ENCODE measurements around the gene PPDPF.

PPDPF gene

GRCh38 chr20:63543131-63543530, 22.6 kb downstream of the PPDPF start:
- no peak for DNase-seq (ENCODE audit: low read depth)
- TF ChIP-seq, protein P1, sequence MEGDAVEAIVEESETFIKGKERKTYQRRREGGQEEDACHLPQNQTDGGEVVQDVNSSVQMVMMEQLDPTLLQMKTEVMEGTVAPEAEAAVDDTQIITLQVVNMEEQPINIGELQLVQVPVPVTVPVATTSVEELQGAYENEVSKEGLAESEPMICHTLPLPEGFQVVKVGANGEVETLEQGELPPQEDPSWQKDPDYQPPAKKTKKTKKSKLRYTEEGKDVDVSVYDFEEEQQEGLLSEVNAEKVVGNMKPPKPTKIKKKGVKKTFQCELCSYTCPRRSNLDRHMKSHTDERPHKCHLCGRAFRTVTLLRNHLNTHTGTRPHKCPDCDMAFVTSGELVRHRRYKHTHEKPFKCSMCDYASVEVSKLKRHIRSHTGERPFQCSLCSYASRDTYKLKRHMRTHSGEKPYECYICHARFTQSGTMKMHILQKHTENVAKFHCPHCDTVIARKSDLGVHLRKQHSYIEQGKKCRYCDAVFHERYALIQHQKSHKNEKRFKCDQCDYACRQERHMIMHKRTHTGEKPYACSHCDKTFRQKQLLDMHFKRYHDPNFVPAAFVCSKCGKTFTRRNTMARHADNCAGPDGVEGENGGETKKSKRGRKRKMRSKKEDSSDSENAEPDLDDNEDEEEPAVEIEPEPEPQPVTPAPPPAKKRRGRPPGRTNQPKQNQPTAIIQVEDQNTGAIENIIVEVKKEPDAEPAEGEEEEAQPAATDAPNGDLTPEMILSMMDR (IDR thresholded peaks at IDR 0.05; ENCODE audit: low read depth, low read length, missing control alignments): no peak
- H3K4me3 ChIP-seq (ENCODE audit: low read depth, low read length): peak overlapping the region; percentile 51

DNA sequence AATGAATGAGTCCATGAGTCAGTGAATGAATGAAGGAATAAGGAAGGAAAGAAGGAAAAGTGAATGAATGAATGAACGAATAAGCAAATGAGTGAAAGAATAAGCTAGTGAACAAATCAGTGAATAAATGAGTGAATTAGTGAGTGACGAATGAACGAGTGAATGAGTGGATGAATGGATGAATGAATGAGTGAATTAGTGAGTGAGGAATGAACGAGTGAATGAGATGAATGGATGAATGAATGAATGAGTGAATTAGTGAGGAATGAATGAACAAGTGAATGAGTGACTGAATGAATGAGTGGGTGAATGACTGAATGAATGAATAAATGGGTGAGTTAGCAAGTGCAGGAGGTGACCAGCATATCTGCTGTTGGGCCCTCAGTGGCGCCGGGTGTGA, 23.2 kb downstream of the PPDPF start:
- DNase-seq (ENCODE audit: low read depth): no peak
- H3K4me3 ChIP-seq (ENCODE audit: low read depth, low read length): no peak overlapping the region
- TF ChIP-seq, protein P1 (IDR thresholded peaks at IDR 0.05; ENCODE audit: low read depth, low read length, missing control alignments): no peak

- no peak overlapping the region for H3K4me3 ChIP-seq (ENCODE audit: low read depth, low read length)
- DNase-seq (ENCODE audit: low read depth): no peak
- TF ChIP-seq, protein P1 (IDR thresholded peaks at IDR 0.05; ENCODE audit: low read depth, low read length, missing control alignments): no peak
Observed at GRCh38 chr20:63544241-63544957, 23.8 kb downstream of the PPDPF start.

DNA sequence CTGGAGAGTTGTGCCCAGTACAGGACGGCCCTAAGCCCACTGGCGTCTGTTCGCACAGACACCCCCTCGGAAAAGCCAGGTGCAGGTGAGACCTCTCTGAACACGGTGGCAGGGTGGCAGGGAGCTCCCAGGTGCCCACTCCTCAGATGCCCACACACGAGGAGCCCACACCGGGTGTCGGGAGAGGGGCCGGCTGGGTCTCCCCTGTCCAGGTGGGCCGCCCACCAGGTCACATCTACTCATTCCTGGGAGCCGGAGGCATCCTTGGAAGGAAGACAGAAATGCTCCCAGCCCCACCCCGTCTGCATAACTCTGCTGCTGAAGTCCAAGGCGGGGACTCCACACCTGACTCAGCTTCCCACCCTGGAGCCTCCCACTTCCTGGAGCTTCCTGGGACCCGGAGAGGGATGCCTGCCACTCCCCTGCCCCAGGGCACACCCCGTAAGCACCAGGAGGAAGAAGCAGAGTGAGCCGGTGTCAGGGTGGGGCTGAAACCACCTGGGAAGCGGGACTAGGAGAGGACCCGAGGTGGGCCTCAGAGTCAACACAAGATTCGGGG, 24.5 kb downstream of the PPDPF start:
- TF ChIP-seq, protein P1 (IDR thresholded peaks at IDR 0.05; ENCODE audit: low read depth, low read length, missing control alignments): no peak
- DNase-seq (ENCODE audit: low read depth): no peak
- no peak overlapping the region for H3K4me3 ChIP-seq (ENCODE audit: low read depth, low read length)

DNA sequence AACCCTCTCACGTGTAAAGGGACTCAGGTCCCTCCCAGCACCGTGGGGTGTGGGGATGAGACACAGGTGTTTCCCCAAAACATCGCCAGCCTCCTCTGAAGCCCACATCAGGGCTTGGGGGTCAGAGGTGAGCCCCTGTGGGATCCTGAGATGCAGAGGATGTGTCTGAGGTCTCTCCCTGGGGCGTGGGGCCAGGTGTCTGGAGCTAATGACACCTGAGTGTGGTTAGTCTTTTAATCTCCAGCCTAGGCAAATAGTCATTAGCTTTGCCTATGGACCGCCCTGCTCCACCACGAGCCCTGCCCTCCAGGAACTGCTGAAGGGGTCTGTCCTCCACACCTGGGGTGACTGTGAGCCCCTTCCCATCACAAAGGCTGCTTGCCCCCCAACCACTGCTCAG, 25.2 kb downstream of the PPDPF start:
- H3K4me3 ChIP-seq (ENCODE audit: low read depth, low read length): no peak overlapping the region
- TF ChIP-seq, protein P1 (IDR thresholded peaks at IDR 0.05; ENCODE audit: low read depth, low read length, missing control alignments): no peak
- DNase-seq (ENCODE audit: low read depth): no peak

GRCh38 chr20:63546256-63546955, 25.8 kb downstream of the PPDPF start:
- DNase-seq (ENCODE audit: low read depth): no peak
- H3K4me3 ChIP-seq (ENCODE audit: low read depth, low read length): no peak overlapping the region
- TF ChIP-seq, protein P1 (IDR thresholded peaks at IDR 0.05; ENCODE audit: low read depth, low read length, missing control alignments): no peak
